ACC112 (cell line): ENCODE data around the gene SMAP1.

ENCODE experiments used
- H2AFZ ChIP-seq: fragments of 200-600 bp; sonication (generic); one replicate; pipeline ENCODE4 v1.6.0; 2017; ENCODE audit warnings: antibody characterized with exemption, low read length; ENCODE audit not compliant: unreplicated experiment
- H3K27ac ChIP-seq: fragments of 200-600 bp; sonication (generic); 2 replicates; pipeline ENCODE4 v1.5.1; 2014; ENCODE audit warnings: low read depth, mild to moderate bottlenecking, antibody characterized with exemption, low read length, moderate library complexity
- H3K27me3 ChIP-seq: fragments of 200-600 bp; sonication (generic); 2 replicates; pipeline ENCODE4 v1.6.1; 2014; ENCODE audit warnings: mild to moderate bottlenecking, antibody characterized with exemption, low read length, moderate library complexity, mixed read lengths; ENCODE audit not compliant: insufficient read depth
- H3K36me3 ChIP-seq: fragments of 200-600 bp; sonication (generic); 2 replicates; pipeline ENCODE4 v1.6.1; 2016; ENCODE audit warnings: mild to moderate bottlenecking, antibody characterized with exemption, low read length, moderate library complexity, mixed read lengths; ENCODE audit not compliant: insufficient read depth
- H3K4me1 ChIP-seq: fragments of 200-600 bp; sonication (generic); one replicate; pipeline ENCODE4 v1.6.1; 2016; ENCODE audit warnings: low read length, mixed read lengths; ENCODE audit not compliant: insufficient read depth, unreplicated experiment, control insufficient read depth
- H3K4me3 ChIP-seq: fragments of 200-600 bp; sonication (generic); 2 replicates; pipeline ENCODE4 v1.5.1; 2014; ENCODE audit warnings: mild to moderate bottlenecking, low read depth, low read length
- H3K79me2 ChIP-seq: fragments of 200-600 bp; sonication (generic); one replicate; pipeline ENCODE4 v1.6.0; 2016; ENCODE audit warnings: low read length; ENCODE audit not compliant: control insufficient read depth, unreplicated experiment, insufficient read depth

SMAP1 gene

GRCh38 chr6:70839286-70840266, 171.9 kb downstream of the SMAP1 start:
- Histone ChIP-seq H3K27me3 (no peaks in the 10 kb centered on the region), H3K4me1 (peaks cover 2% of the 10 kb centered on the region), H3K4me3 (no peak overlapping the region), H2AFZ (no peak overlapping the region), H3K27ac (no peak overlapping the region), H3K36me3 (no peaks in the 10 kb centered on the region), H3K79me2 (no peaks in the 10 kb centered on the region)

GRCh38 chr6:70841112-70841511, 173.4 kb downstream of the SMAP1 start:
- no peak overlapping the region for H3K4me3 ChIP-seq

GRCh38 chr6:70842541-70842940, 174.9 kb downstream of the SMAP1 start:
- no peak overlapping the region for H2AFZ ChIP-seq
- H3K36me3 ChIP-seq = no peaks in the 10 kb centered on the region
- H3K27ac ChIP-seq = no peak overlapping the region
- H3K79me2 ChIP-seq = no peaks in the 10 kb centered on the region
- no peaks in the 10 kb centered on the region for H3K4me1 ChIP-seq
- no peak overlapping the region for H3K4me3 ChIP-seq
- H3K27me3 ChIP-seq = no peaks in the 10 kb centered on the region

More at GRCh38 chr6:70841112-70841511, 173.4 kb downstream of the SMAP1 start:
- no peaks in the 10 kb centered on the region for H3K27me3 ChIP-seq
- H3K4me1 ChIP-seq = no peaks in the 10 kb centered on the region
- H2AFZ ChIP-seq = no peak overlapping the region
- H3K36me3 ChIP-seq = no peaks in the 10 kb centered on the region
- no peak overlapping the region for H3K27ac ChIP-seq
- no peaks in the 10 kb centered on the region for H3K79me2 ChIP-seq

GRCh38 chr6:70843328-70843918, 175.7 kb downstream of the SMAP1 start:
- H2AFZ ChIP-seq = no peak overlapping the region
- no peaks in the 10 kb centered on the region for H3K36me3 ChIP-seq
- H3K4me3 ChIP-seq = no peak overlapping the region
- no peaks in the 10 kb centered on the region for H3K4me1 ChIP-seq
- no peak overlapping the region for H3K27ac ChIP-seq
- no peaks in the 10 kb centered on the region for H3K79me2 ChIP-seq
- H3K27me3 ChIP-seq = no peaks in the 10 kb centered on the region

- Histone ChIP-seq H3K27ac (no peak overlapping the region), H3K4me1 (no peaks in the 10 kb centered on the region), H2AFZ (no peak overlapping the region), H3K27me3 (no peaks in the 10 kb centered on the region), H3K36me3 (no peaks in the 10 kb centered on the region), H3K79me2 (no peaks in the 10 kb centered on the region), H3K4me3 (no peak overlapping the region)
These were observed 176.6 kb downstream of the SMAP1 start for GRCh38 chr6:70844301-70844700.

- Histone ChIP-seq H3K79me2 (no peaks in the 10 kb centered on the region), H3K4me1 (peaks cover 4% of the 10 kb centered on the region), H3K27me3 (no peaks in the 10 kb centered on the region), H3K4me3 (no peak overlapping the region), H3K36me3 (no peaks in the 10 kb centered on the region), H3K27ac (no peak overlapping the region), H2AFZ (no peak overlapping the region)
These were observed 178.6 kb downstream of the SMAP1 start for GRCh38 chr6:70846207-70846835.

GRCh38 chr6:70847106-70848084, 179.7 kb downstream of the SMAP1 start:
- Histone ChIP-seq H3K27me3 (no peaks in the 10 kb centered on the region), H3K79me2 (no peaks in the 10 kb centered on the region), H2AFZ (no peak overlapping the region), H3K36me3 (no peaks in the 10 kb centered on the region), H3K27ac (no peak overlapping the region), H3K4me3 (no peak overlapping the region), H3K4me1 (peaks cover 4% of the 10 kb centered on the region)

GRCh38 chr6:70849348-70850069, 181.8 kb downstream of the SMAP1 start:
- H3K27me3 ChIP-seq = no peaks in the 10 kb centered on the region
- H3K27ac ChIP-seq = no peak overlapping the region
- no peak overlapping the region for H3K4me3 ChIP-seq
- H3K36me3 ChIP-seq = no peaks in the 10 kb centered on the region
- no peaks in the 10 kb centered on the region for H3K79me2 ChIP-seq
- H2AFZ ChIP-seq = no peak overlapping the region
- H3K4me1 ChIP-seq = peaks cover 4% of the 10 kb centered on the region

- H3K36me3 ChIP-seq = no peaks in the 10 kb centered on the region
- no peak overlapping the region for H3K4me3 ChIP-seq
- H2AFZ ChIP-seq = no peak overlapping the region
- H3K79me2 ChIP-seq = no peaks in the 10 kb centered on the region
- H3K27ac ChIP-seq = no peak overlapping the region
- H3K27me3 ChIP-seq = no peaks in the 10 kb centered on the region
- peaks cover 4% of the 10 kb centered on the region for H3K4me1 ChIP-seq
These were observed 185.1 kb downstream of the SMAP1 start for GRCh38 chr6:70852667-70853246.
